Measurements from ENCODE around the gene SH3GL1.

Gene SH3GL1

GRCh38 chr19:4414800-4415321, 14.5 kb upstream of the SH3GL1 start:
- Histone ChIP-seq H3K4me1 (ENCODE audit: control insufficient read depth, insufficient read depth, low read length, poor library complexity, severe bottlenecking) (no peaks in the 10 kb centered on the region), H3K4me3 (ENCODE audit: insufficient read depth, low read depth, low read length, poor library complexity, severe bottlenecking) (no peak overlapping the region), H3K27ac (ENCODE audit: insufficient read depth, low read length, poor library complexity, severe bottlenecking) (no peak overlapping the region), H3K27me3 (replicated peaks; ENCODE audit: control insufficient read depth, insufficient read depth, low read length, poor library complexity, severe bottlenecking) (no peaks in the 10 kb centered on the region), H3K36me3 (ENCODE audit: control insufficient read depth, insufficient read depth, low read length) (no peaks in the 10 kb centered on the region), H3K9me3 (ENCODE audit: control insufficient read depth, low read length) (no peaks in the 10 kb centered on the region)
- DNase-seq = no peak

GRCh38 chr19:4414144-4414799, 13.9 kb upstream of the SH3GL1 start:
- H3K27ac ChIP-seq (ENCODE audit: insufficient read depth, low read length, poor library complexity, severe bottlenecking) = no peak overlapping the region
- H3K4me3 ChIP-seq (ENCODE audit: insufficient read depth, low read depth, low read length, poor library complexity, severe bottlenecking) = no peak overlapping the region

GRCh38 chr19:4413588-4413987, 13.2 kb upstream of the SH3GL1 start:
- DNase-seq = no peak
- Histone ChIP-seq H3K27ac (ENCODE audit: insufficient read depth, low read length, poor library complexity, severe bottlenecking) (no peak overlapping the region), H3K27me3 (replicated peaks; ENCODE audit: control insufficient read depth, insufficient read depth, low read length, poor library complexity, severe bottlenecking) (no peaks in the 10 kb centered on the region), H3K4me1 (ENCODE audit: control insufficient read depth, insufficient read depth, low read length, poor library complexity, severe bottlenecking) (no peaks in the 10 kb centered on the region), H3K4me3 (ENCODE audit: insufficient read depth, low read depth, low read length, poor library complexity, severe bottlenecking) (no peak overlapping the region), H3K9me3 (ENCODE audit: control insufficient read depth, low read length) (no peaks in the 10 kb centered on the region), H3K36me3 (ENCODE audit: control insufficient read depth, insufficient read depth, low read length) (no peaks in the 10 kb centered on the region)

More at GRCh38 chr19:4414144-4414799, 13.9 kb upstream of the SH3GL1 start:
- Histone ChIP-seq H3K4me1 (ENCODE audit: control insufficient read depth, insufficient read depth, low read length, poor library complexity, severe bottlenecking) (no peaks in the 10 kb centered on the region), H3K27me3 (replicated peaks; ENCODE audit: control insufficient read depth, insufficient read depth, low read length, poor library complexity, severe bottlenecking) (no peaks in the 10 kb centered on the region), H3K36me3 (ENCODE audit: control insufficient read depth, insufficient read depth, low read length) (no peaks in the 10 kb centered on the region), H3K9me3 (ENCODE audit: control insufficient read depth, low read length) (no peaks in the 10 kb centered on the region)
- no peak for DNase-seq

GRCh38 chr19:4409123-4409933, 9.0 kb upstream of the SH3GL1 start:
- DNase-seq = no peak
- Histone ChIP-seq H3K36me3 (ENCODE audit: control insufficient read depth, insufficient read depth, low read length) (no peaks in the 10 kb centered on the region), H3K4me3 (ENCODE audit: insufficient read depth, low read depth, low read length, poor library complexity, severe bottlenecking) (no peak overlapping the region)

GRCh38 chr19:4406626-4407025, 6.3 kb upstream of the SH3GL1 start:
- Histone ChIP-seq H3K27ac (ENCODE audit: insufficient read depth, low read length, poor library complexity, severe bottlenecking) (no peak overlapping the region), H3K9me3 (ENCODE audit: control insufficient read depth, low read length) (no peaks in the 10 kb centered on the region), H3K36me3 (ENCODE audit: control insufficient read depth, insufficient read depth, low read length) (no peaks in the 10 kb centered on the region), H3K27me3 (replicated peaks; ENCODE audit: control insufficient read depth, insufficient read depth, low read length, poor library complexity, severe bottlenecking) (no peaks in the 10 kb centered on the region), H3K4me1 (ENCODE audit: control insufficient read depth, insufficient read depth, low read length, poor library complexity, severe bottlenecking) (peaks cover 7% of the 10 kb centered on the region), H3K4me3 (ENCODE audit: insufficient read depth, low read depth, low read length, poor library complexity, severe bottlenecking) (no peak overlapping the region)
- DNase-seq = no peak

More at GRCh38 chr19:4409123-4409933, 9.0 kb upstream of the SH3GL1 start:
- Histone ChIP-seq H3K4me1 (ENCODE audit: control insufficient read depth, insufficient read depth, low read length, poor library complexity, severe bottlenecking) (no peaks in the 10 kb centered on the region), H3K9me3 (ENCODE audit: control insufficient read depth, low read length) (no peaks in the 10 kb centered on the region), H3K27me3 (replicated peaks; ENCODE audit: control insufficient read depth, insufficient read depth, low read length, poor library complexity, severe bottlenecking) (no peaks in the 10 kb centered on the region), H3K27ac (ENCODE audit: insufficient read depth, low read length, poor library complexity, severe bottlenecking) (no peak overlapping the region)

GRCh38 chr19:4405977-4406376, 5.6 kb upstream of the SH3GL1 start:
- no peaks in the 10 kb centered on the region for H3K9me3 ChIP-seq (ENCODE audit: control insufficient read depth, low read length)
- no peaks in the 10 kb centered on the region for H3K36me3 ChIP-seq (ENCODE audit: control insufficient read depth, insufficient read depth, low read length)
- H3K4me1 ChIP-seq (ENCODE audit: control insufficient read depth, insufficient read depth, low read length, poor library complexity, severe bottlenecking) = peaks cover 12% of the 10 kb centered on the region
- no peak for DNase-seq
- no peak overlapping the region for H3K4me3 ChIP-seq (ENCODE audit: insufficient read depth, low read depth, low read length, poor library complexity, severe bottlenecking)
- no peak overlapping the region for H3K27ac ChIP-seq (ENCODE audit: insufficient read depth, low read length, poor library complexity, severe bottlenecking)
- no peaks in the 10 kb centered on the region for H3K27me3 ChIP-seq (replicated peaks; ENCODE audit: control insufficient read depth, insufficient read depth, low read length, poor library complexity, severe bottlenecking)

- H3K4me3 ChIP-seq (ENCODE audit: insufficient read depth, low read depth, low read length, poor library complexity, severe bottlenecking) = peak overlapping the region; percentile 76
- H3K27me3 ChIP-seq (replicated peaks; ENCODE audit: control insufficient read depth, insufficient read depth, low read length, poor library complexity, severe bottlenecking) = no peaks in the 10 kb centered on the region
- DNase-seq = no peak
- no peaks in the 10 kb centered on the region for H3K36me3 ChIP-seq (ENCODE audit: control insufficient read depth, insufficient read depth, low read length)
- H3K4me1 ChIP-seq (ENCODE audit: control insufficient read depth, insufficient read depth, low read length, poor library complexity, severe bottlenecking) = peaks cover 29% of the 10 kb centered on the region
- peak overlapping the region; percentile 57 for H3K27ac ChIP-seq (ENCODE audit: insufficient read depth, low read length, poor library complexity, severe bottlenecking)
- no peaks in the 10 kb centered on the region for H3K9me3 ChIP-seq (ENCODE audit: control insufficient read depth, low read length)
These were observed 2.8 kb upstream of the SH3GL1 start for GRCh38 chr19:4403005-4403761.

- no peaks in the 10 kb centered on the region for H3K9me3 ChIP-seq (ENCODE audit: control insufficient read depth, low read length)
- peak; percentile 97 to 100 (median 99) for DNase-seq
- peak within 1 kb of the TSS; percentile 91 for H3K27ac ChIP-seq (ENCODE audit: insufficient read depth, low read length, poor library complexity, severe bottlenecking)
- no peaks in the 10 kb centered on the region for H3K27me3 ChIP-seq (replicated peaks; ENCODE audit: control insufficient read depth, insufficient read depth, low read length, poor library complexity, severe bottlenecking)
- peak within 1 kb of the TSS; percentile 76 for H3K4me3 ChIP-seq (ENCODE audit: insufficient read depth, low read depth, low read length, poor library complexity, severe bottlenecking)
- peaks cover 31% of the 10 kb centered on the region for H3K4me1 ChIP-seq (ENCODE audit: control insufficient read depth, insufficient read depth, low read length, poor library complexity, severe bottlenecking)
- H3K36me3 ChIP-seq (ENCODE audit: control insufficient read depth, insufficient read depth, low read length) = no peaks in the 10 kb centered on the region
These were observed 2.0 kb upstream of the SH3GL1 start, which contains the start of gene CHAF1A for GRCh38 chr19:4402171-4403004. Gene CHAF1A, plus strand, starts transcription at chr19:4402640. Its CDS starts 123 bp downstream, at chr19:4402763.

- Histone ChIP-seq H3K36me3 (ENCODE audit: control insufficient read depth, insufficient read depth, low read length) (peaks cover 4% of the 10 kb centered on the region), H3K27me3 (replicated peaks; ENCODE audit: control insufficient read depth, insufficient read depth, low read length, poor library complexity, severe bottlenecking) (no peaks in the 10 kb centered on the region), H3K4me3 (ENCODE audit: insufficient read depth, low read depth, low read length, poor library complexity, severe bottlenecking) (peak overlapping the region; percentile 36), H3K27ac (ENCODE audit: insufficient read depth, low read length, poor library complexity, severe bottlenecking) (peak overlapping the region; percentile 91), H3K9me3 (ENCODE audit: control insufficient read depth, low read length) (no peaks in the 10 kb centered on the region), H3K4me1 (ENCODE audit: control insufficient read depth, insufficient read depth, low read length, poor library complexity, severe bottlenecking) (peaks cover 31% of the 10 kb centered on the region)
- no peak for DNase-seq
These were observed 1.4 kb upstream of the SH3GL1 start for GRCh38 chr19:4401769-4402170.

All from effector memory CD4-positive, alpha-beta T cell (primary cell).